HG03175 (cell line): ENCODE results near the gene FOXM1.

Experiments used
- ATAC-seq: cut with Tn5 transposase; IDR thresholded peaks from one replicate; pipeline ENCODE4 v1.9.1; 2021; ENCODE audit warnings: mild to moderate bottlenecking, moderate library complexity; ENCODE audit not compliant: unreplicated experiment

FOXM1 gene

GRCh38 chr12:2841056-2841650, 35.8 kb downstream of the FOXM1 start:
- ATAC-seq: no peak

DNA sequence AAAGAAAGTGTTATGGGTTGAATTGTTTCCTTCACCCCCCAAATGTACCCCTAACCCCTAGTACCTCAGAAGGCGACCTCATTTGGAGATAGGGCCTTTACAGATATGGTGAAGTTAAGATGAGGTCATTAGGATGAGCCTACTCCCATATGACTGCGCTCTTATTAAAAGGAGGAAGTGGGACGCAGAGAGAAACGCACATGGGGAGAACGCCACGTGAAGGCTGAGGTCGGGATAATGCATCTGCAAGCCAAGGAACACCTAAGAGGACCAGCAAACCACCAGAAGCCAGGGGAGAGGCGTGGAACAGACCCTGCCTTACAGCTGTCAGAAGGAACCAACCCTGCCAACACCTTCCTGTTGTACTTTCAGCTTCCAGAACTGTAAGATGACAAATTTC, 40.4 kb downstream of the FOXM1 start:
- no peak for ATAC-seq

- no peak for ATAC-seq
These were observed 41.1 kb downstream of the FOXM1 start for GRCh38 chr12:2835691-2836403.

- no peak for ATAC-seq
These were observed 42.1 kb downstream of the FOXM1 start, which contains the start of gene NRIP2 for GRCh38 chr12:2834581-2835491. Gene NRIP2 (minus strand): TSS chr12:2835035. CDS start chr12:2834983, 52 bp downstream.

- no peak for ATAC-seq
These were observed 43.2 kb downstream of the FOXM1 start for GRCh38 chr12:2833810-2834209.

DNA sequence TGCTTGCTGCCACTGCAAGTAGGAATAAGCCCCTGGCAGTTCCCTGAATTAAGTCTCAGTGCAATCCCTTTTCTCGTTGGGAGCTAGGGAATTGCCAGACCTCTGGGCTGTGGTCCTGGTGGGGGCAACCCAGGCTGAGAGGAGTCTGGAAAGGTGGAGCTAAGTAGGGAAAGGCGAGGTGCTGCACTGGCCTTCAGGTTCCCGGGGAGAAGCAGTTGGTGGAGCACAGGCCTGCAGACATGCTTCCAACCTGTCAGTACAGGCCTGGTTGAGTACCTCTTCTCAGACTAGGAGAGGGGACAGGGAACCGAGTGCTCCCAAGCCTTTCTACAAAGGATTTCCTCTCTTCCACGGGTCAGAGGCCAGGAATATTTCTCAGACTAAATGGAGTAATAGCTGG, 43.6 kb downstream of the FOXM1 start:
- no peak for ATAC-seq

GRCh38 chr12:2832550-2833127, 44.3 kb downstream of the FOXM1 start:
- no peak for ATAC-seq

DNA sequence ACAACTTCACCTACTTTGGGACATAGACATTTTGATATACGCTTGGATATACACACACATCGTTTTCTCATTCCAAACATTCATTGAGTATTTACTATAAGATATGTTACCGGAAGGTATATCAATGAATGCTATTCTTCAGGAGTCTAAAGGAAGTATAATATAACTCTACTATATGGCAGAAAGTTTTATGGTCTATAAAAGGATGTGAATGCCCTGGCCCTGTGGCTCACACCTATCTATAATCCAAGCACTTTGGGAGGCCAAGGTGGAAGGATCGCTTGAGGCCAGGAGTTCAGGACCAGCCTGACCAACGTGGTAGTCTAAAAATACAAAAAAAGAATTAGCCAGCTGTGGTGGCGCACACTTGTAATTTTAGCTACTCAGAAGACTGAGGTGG, 47.7 kb downstream of the FOXM1 start:
- ATAC-seq: no peak

GRCh38 chr12:2826721-2827515, 50.1 kb downstream of the FOXM1 start:
- ATAC-seq: no peak

DNA sequence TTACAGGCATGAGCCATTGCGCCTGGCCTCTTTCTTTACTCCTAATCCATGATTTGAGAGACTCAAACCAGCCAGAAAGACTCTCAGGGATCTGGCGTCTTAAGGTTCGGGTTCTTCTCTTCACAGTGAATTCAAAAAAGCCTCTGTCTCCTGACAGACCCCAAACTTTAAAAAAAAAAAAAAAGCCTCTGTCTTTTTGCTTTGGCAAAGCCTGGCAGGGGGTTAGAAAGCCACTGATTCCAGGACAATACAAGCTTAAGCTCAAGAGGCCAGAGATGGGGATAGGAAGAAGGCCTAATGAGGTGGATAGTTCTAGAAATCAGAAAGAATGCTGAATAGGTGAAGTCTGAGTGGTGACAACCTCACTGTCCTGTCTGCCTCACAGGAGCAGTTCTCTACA, 50.9 kb downstream of the FOXM1 start:
- ATAC-seq: no peak

- ATAC-seq: no peak
These were observed 51.8 kb downstream of the FOXM1 start for GRCh38 chr12:2825132-2825531.

- ATAC-seq: no peak
These were observed 52.4 kb downstream of the FOXM1 start for GRCh38 chr12:2824541-2824940.

GRCh38 chr12:2823483-2823882, 53.5 kb downstream of the FOXM1 start:
- no peak for ATAC-seq

DNA sequence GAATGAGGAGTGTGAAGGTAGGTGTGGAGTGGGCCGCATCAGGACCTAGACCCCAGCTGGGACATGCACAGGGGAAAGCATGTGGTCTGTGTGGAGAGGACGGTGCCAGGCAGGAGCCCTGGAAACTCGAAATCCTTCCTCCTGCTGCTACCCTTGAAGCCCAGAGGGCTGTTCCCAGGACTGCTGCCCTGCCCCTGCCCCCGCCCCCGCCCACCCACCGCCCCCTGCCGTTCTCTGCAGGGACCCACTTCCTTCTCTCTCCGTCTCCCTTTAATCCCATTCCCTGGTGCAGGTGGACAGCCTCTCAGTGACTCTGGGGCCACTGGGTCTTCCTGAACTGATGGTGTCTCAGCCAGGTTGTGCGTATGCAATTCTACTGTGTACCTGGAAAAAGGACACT, 56.5 kb downstream of the FOXM1 start:
- ATAC-seq: no peak

- no peak for ATAC-seq
These were observed 57.2 kb downstream of the FOXM1 start for GRCh38 chr12:2819810-2820209.

DNA sequence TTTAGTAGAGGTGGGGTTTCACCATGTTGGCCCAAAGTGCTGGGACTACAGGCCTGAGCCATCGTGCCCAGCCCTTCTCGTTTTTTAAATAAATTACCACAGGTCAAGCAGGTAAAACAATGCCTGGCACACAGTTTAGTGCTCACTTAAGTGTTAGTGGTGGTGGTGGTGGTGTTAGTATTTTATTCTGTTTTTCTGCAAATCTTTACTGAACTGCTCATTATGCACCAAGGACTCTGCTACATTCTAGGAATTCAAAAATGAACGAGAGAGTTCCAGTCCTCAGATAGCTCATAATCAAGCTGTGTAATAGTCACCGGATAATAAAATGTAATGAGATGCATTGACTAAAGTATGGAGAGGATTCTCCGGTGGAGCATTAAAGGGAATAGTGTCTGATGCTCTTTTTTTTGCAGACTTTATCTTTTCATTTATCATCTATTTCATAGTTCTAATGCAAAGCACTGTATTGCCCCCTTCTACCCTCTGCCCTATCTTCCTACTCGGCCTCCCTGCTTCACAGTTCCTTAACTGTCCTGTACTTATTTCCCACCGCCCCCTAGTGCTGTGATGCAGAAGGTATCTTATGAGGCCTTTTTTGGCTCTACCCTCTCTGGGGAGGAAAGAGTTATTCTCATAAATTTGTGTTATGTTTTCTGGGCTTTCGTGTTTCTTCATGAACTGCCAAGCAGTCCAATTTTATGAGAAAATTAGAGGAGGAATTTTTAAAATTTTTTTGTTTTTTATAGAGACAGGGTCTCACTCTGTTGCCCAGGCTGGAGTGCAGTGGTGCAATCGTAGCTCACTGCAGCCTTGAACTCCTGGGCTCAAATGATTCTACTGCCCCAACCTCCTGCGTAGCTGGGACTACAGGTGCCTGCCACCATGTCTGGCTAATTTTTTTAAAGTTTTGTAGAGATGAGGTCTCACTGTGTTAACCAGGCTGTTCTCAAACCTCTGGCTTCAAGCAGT, 63.5 kb downstream of the FOXM1 start:
- ATAC-seq: no peak

GRCh38 chr12:2812290-2813213, 64.4 kb downstream of the FOXM1 start, which contains the start of gene ITFG2:
Gene ITFG2 (plus strand): TSS chr12:2812668. CDS start chr12:2812761, 93 bp downstream.
- peak; percentile 98 for ATAC-seq

- no peak for ATAC-seq
These were observed 65.2 kb downstream of the FOXM1 start for GRCh38 chr12:2811801-2812200.
